DMS 273 (cell line): ENCODE results near the gene GBA3.

Experiments
- DNase-seq: peaks from one replicate; lab custom pipeline; 2025; ENCODE audit not compliant: unreplicated experiment; lab: John Stamatoyannopoulos, UW

GBA3 gene

GRCh38 chr4:22778547-22779163 is 85.9 kb downstream of the GBA3 start:
- DNase-seq: no peak

GRCh38 chr4:22780317-22780716 is 87.6 kb downstream of the GBA3 start:
- no peak for DNase-seq

- DNase-seq: no peak
Observed at GRCh38 chr4:22780797-22781196, 88.1 kb downstream of the GBA3 start.

GRCh38 chr4:22787753-22788375 is 95.1 kb downstream of the GBA3 start:
- DNase-seq: no peak

GRCh38 chr4:22790631-22791030 is 97.9 kb downstream of the GBA3 start:
- no peak for DNase-seq

- no peak for DNase-seq
Observed at GRCh38 chr4:22794732-22795131, 102.0 kb downstream of the GBA3 start.

- DNase-seq: no peak
Observed at GRCh38 chr4:22801391-22801790, 108.7 kb downstream of the GBA3 start.

- DNase-seq: no peak
Observed at GRCh38 chr4:22802876-22803275, 110.1 kb downstream of the GBA3 start.

- no peak for DNase-seq
Observed at GRCh38 chr4:22803512-22803911, 110.8 kb downstream of the GBA3 start.

GRCh38 chr4:22814906-22815305 is 122.2 kb downstream of the GBA3 start:
- DNase-seq: no peak

GRCh38 chr4:22824091-22824490 is 131.4 kb downstream of the GBA3 start:
- DNase-seq: no peak

- DNase-seq: peak; percentile 23
Observed at GRCh38 chr4:22842360-22843018, 149.8 kb downstream of the GBA3 start.

- no peak for DNase-seq
Observed at GRCh38 chr4:22848332-22848731, 155.6 kb downstream of the GBA3 start.

GRCh38 chr4:22850055-22850454 is 157.3 kb downstream of the GBA3 start:
- peak; percentile 47 for DNase-seq

- peak; percentile 36 for DNase-seq
Observed at GRCh38 chr4:22850630-22851029, 157.9 kb downstream of the GBA3 start.

GRCh38 chr4:22857411-22857810 is 164.7 kb downstream of the GBA3 start:
- DNase-seq: no peak

- no peak for DNase-seq
Observed at GRCh38 chr4:22859318-22859717, 166.6 kb downstream of the GBA3 start.
